Transverse colon (tissue), 4 donors: ENCODE results near the gene SAV1. TPM values are rescaled to one million over a fixed set of nuclear protein-coding genes. Genes with fewer than 3 reads are reported as not detected.

Experiments used
- DNase-seq: peaks from one replicate; pipeline ENCODE4 v3.0.0-alpha.2; 2019
- H3K27ac ChIP-seq, 4 donors: fragments of 200-600 bp; sonication (generic); 2 replicates each; pipeline ENCODE4 v1.5.1; 2016 to 2018; ENCODE audit warnings: inconsistent platforms in 4 of 4
- H3K27me3 ChIP-seq: fragments of 200-600 bp; sonication (generic); 2 replicates; pipeline ENCODE4 v1.5.1; 2017; ENCODE audit warnings: inconsistent platforms
- H3K36me3 ChIP-seq, 4 donors: fragments of 200-600 bp; sonication (generic); 2 replicates each; pipeline ENCODE4 v1.5.1; 2017 to 2019; ENCODE audit warnings: inconsistent platforms in 4 of 4
- H3K4me1 ChIP-seq, 4 donors: fragments of 200-600 bp; sonication (generic); 2 replicates each; pipeline ENCODE4 v1.5.1; 2017 to 2020; ENCODE audit warnings: inconsistent platforms in 4 of 4
- H3K4me3 ChIP-seq, 4 donors: fragments of 200-600 bp; sonication (generic); 1 replicate in 1 of 4; 2 replicates in 3 of 4; pipeline versions ENCODE4 v1.5.1 to v1.6.1; 2017 to 2019; ENCODE audit warnings: inconsistent platforms in 4 of 4
- H3K9me3 ChIP-seq, 2 donors: fragments of 200-600 bp; sonication (generic); 2 replicates each; pipeline ENCODE4 v1.5.1; 2017 to 2019; ENCODE audit warnings: inconsistent platforms in 2 of 2
- CTCF ChIP-seq, 5 experiments: fragments of 200-600 bp in 3 of 5; fragments of 450-650 bp in 2 of 5; sonication (generic) in 3 of 5; IDR thresholded peaks; 1 replicate in 2 of 5; 2 replicates in 3 of 5; pipeline ENCODE4 v1.5.1; 2016 to 2017; ENCODE audit warnings: antibody characterized with exemption in 5 of 5, inconsistent platforms in 3 of 5, mild to moderate bottlenecking in 2 of 5, moderate library complexity in 1 of 5
- EP300 ChIP-seq: sonication (generic); formaldehyde crosslinking; IDR thresholded peaks from one replicate; pipeline ENCODE4 v1.6.1; 2017; ENCODE audit warnings: antibody characterized with exemption, low read depth
- POLR2A ChIP-seq: fragments of 450-650 bp; IDR thresholded peaks from one replicate; pipeline ENCODE4 v1.6.1; 2016; ENCODE audit warnings: antibody characterized with exemption, mild to moderate bottlenecking, moderate library complexity
- POLR2AphosphoS5 ChIP-seq, 3 donors: sonication (generic); formaldehyde crosslinking; IDR thresholded peaks; one replicate each; pipeline ENCODE4 v1.6.1; 2016; ENCODE audit warnings: antibody characterized with exemption in 3 of 3
- WGBS, 2 donors: methylation state at CpG; one replicate each; pipeline ENCODE4 v1.1.5; 2018; ENCODE audit warnings: low coverage in 1 of 2; 5-methylcytosine and 5-hydroxymethylcytosine counted together
- in situ Hi-C, 4 donors: fragments of 200-750 bp; cut with MboI; loops; one replicate each; pipeline versions ENCODE4 v1.15.0 to v1.15.1; 2017; ENCODE audit warnings: low sequenced_read_pairs in 3 of 4, low pct_ligation_motif_present in 1 of 4, low pct_unique_long_range_greater_than_20kb in 1 of 4
- intact Hi-C: fragments of 100-400 bp; cut with DNase I; formaldehyde crosslinking; loops from one replicate; pipeline ENCODE4 v1.15.1; 2023; ENCODE audit warnings: low total_unique reads
- total RNA-seq, 4 donors: library from RNA; depleted of rRNA; stranded (reverse); fragments of >200 nt; gene quantifications; one replicate each; pipeline ENCODE4 v1.1.0, GENCODE V29; 2016

SAV1 gene
- total RNA-seq, 4 donors from 2014 or later = 14.9 to 81.0 (median 23.2) TPM

DNA sequence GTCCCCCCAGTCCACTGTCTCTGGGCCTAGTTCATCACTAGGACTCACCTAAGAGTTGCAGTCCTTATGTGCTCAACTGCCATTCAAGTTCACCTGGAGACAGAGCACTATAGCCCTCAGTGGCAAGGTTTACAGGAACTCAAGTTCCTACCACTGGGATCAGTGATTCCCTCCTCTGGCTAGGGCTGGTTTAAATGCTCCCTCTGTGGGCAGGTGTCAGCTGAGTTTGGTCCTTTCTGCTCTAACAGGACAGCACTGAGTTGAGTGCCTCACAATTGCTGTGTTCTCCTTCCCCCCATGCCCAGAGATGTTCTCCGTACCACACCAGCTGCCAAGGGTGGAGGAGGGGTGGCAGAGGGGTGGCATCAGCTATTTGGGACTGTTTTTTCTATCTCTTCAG lies 20.8 kb upstream of the SAV1 start:
- intact Hi-C loops (no loop called here), in situ Hi-C loops (no loop called here)
- WGBS, 2 donors = 92% methylated on average over 1 of the region's 1 CpG; no CpG with 5 or more reads in 1 of the 2 donors
- Histone ChIP-seq H3K4me1 (no peaks in the 10 kb centered on the region), H3K27me3 (no peaks in the 10 kb centered on the region), H3K4me3 (no peak overlapping the region), H3K9me3 (peaks cover 0 to 5% of the 10 kb centered on the region in 2 donors), H3K27ac (no peak overlapping the region), H3K36me3 (no peaks in the 10 kb centered on the region)
- DNase-seq = no peak
- no peak for TF ChIP-seq CTCF (IDR thresholded peaks at IDR 0.05)
- no peak for TF ChIP-seq POLR2AphosphoS5 (IDR thresholded peaks at IDR 0.05)
- no peak for TF ChIP-seq POLR2A
- no peak for TF ChIP-seq EP300

- Histone ChIP-seq H3K9me3 (no peaks in the 10 kb centered on the region), H3K4me3 (no peak overlapping the region), H3K27me3 (no peaks in the 10 kb centered on the region), H3K27ac (no peak overlapping the region), H3K36me3 (no peaks in the 10 kb centered on the region), H3K4me1 (peaks cover 0 to 3% (median 0%) of the 10 kb centered on the region in 4 donors)
- no peak for DNase-seq
- intact Hi-C loops (no loop called here), in situ Hi-C loops (no loop called here)
- TF ChIP-seq POLR2AphosphoS5 (IDR thresholded peaks at IDR 0.05) (no peak), POLR2A (no peak), EP300 (no peak), CTCF (IDR thresholded peaks at IDR 0.05) (no peak)
Measured at GRCh38 chr14:50679674-50680073, 11.6 kb upstream of the SAV1 start.

- intact Hi-C loops (no loop called here), in situ Hi-C loops (no loop called here)
- H3K27ac ChIP-seq = no peak overlapping the region
- H3K4me1 ChIP-seq = peaks cover 0 to 3% (median 0%) of the 10 kb centered on the region in 4 donors
- WGBS, 2 donors = 76 to 84% methylated on average over 2 to 5 of the region's 5 CpGs
- H3K27me3 ChIP-seq = no peaks in the 10 kb centered on the region
- no peak for DNase-seq
- TF ChIP-seq EP300 (no peak), CTCF (IDR thresholded peaks at IDR 0.05) (no peak), POLR2AphosphoS5 (IDR thresholded peaks at IDR 0.05) (no peak), POLR2A (no peak)
- H3K4me3 ChIP-seq = no peak overlapping the region
- no peaks in the 10 kb centered on the region for H3K36me3 ChIP-seq
- no peaks in the 10 kb centered on the region for H3K9me3 ChIP-seq
Measured at GRCh38 chr14:50678163-50678562, 10.1 kb upstream of the SAV1 start.

- Histone ChIP-seq H3K36me3 (no peaks in the 10 kb centered on the region), H3K27ac (no peak overlapping the region), H3K4me3 (no peak overlapping the region), H3K9me3 (no peaks in the 10 kb centered on the region), H3K4me1 (peaks cover 0 to 3% (median 0%) of the 10 kb centered on the region in 4 donors), H3K27me3 (no peaks in the 10 kb centered on the region)
- in situ Hi-C loops = no loop called here
- 24 to 40% methylated on average over 5 of the region's 5 CpGs for WGBS, 2 donors
- no peak for DNase-seq
- intact Hi-C loops = no loop called here
- TF ChIP-seq POLR2A (no peak), EP300 (no peak), POLR2AphosphoS5 (IDR thresholded peaks at IDR 0.05) (no peak), CTCF (IDR thresholded peaks at IDR 0.05) (no peak)
Measured at GRCh38 chr14:50677527-50678063, 9.5 kb upstream of the SAV1 start.
